LNCAP (cell line): Measurements from ENCODE around the gene FRMD7.

Source experiments
- CTCF ChIP-seq: fragments of 450-650 bp; IDR thresholded peaks from 2 replicates; pipeline ENCODE4 v1.5.1; 2017; ENCODE audit warnings: mild to moderate bottlenecking

The FRMD7 gene

GRCh38 chrX:132127743-132128142, at the start of gene FRMD7:
Gene FRMD7, minus strand, starts transcription at chrX:132128020. Its CDS starts 176 bp downstream, at chrX:132127844.
- no peak for TF ChIP-seq CTCF

GRCh38 chrX:132173647-132174046, 45.8 kb upstream of the FRMD7 start:
- no peak for TF ChIP-seq CTCF

GRCh38 chrX:132171881-132172280, 44.1 kb upstream of the FRMD7 start:
- no peak for TF ChIP-seq CTCF

- no peak for TF ChIP-seq CTCF
Measured at GRCh38 chrX:132171478-132171877, 43.7 kb upstream of the FRMD7 start.

GRCh38 chrX:132169554-132169953, 41.7 kb upstream of the FRMD7 start:
- TF ChIP-seq CTCF = no peak

GRCh38 chrX:132165651-132166050, 37.8 kb upstream of the FRMD7 start:
- TF ChIP-seq CTCF = no peak

GRCh38 chrX:132165005-132165404, 37.2 kb upstream of the FRMD7 start:
- no peak for TF ChIP-seq CTCF

GRCh38 chrX:132153166-132153565, 25.3 kb upstream of the FRMD7 start:
- TF ChIP-seq CTCF = no peak
